ENCODE measurements around the gene DENND4B.
"Not testable (repeated sequence)": the region's sequence is repeated elsewhere in the genome, so short reads cannot be mapped to it uniquely, and the experiment has no call there.

The DENND4B gene

DNA sequence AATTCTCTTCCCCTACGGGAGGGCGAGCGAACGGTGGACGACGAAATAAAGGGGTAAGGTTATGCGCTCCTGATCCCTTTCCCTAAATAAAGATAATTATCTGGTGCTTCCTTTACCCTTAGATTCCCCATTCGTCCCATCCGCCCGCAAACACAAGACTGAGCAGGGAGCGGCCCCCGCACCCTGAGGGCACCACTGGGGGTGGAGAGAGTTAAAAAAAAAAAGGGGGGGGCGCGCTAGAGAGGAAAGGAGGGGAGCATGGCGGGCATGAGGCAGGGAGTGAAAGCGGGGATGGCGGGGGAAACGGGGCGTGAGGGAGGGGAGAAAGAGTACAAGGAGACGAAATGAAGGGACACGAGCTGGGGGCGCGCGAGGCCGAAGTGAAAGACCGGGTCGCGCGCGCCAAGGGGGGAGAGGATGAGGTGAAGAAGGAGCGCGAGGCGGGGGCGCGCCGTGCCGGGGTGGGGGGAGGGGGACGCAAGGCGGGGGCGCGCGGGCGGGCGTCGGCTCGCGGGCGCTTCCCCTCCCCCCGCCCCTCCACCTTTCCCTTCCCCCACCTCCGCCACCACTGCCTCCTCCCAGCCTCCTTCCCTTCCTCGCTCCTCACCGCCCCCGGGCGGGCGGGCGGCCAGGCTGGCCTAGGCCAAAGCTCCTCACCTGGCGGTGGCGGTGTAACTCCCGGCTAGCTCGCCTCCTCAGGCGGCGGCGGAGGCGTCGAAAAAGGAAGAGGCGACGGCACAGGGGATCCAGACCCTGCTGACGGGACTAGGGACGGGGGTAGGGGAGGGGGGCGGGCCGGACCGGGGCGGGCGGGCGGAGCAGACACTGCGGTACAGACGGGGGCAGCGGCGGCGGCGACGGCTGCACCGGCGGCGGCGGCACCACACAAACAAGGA is 24.2 kb downstream of the DENND4B start:
- no peak for DNase-seq

GRCh38 chr1:153921803-153922075 is 24.8 kb downstream of the DENND4B start:
- peak; percentile 29 for DNase-seq

DNA sequence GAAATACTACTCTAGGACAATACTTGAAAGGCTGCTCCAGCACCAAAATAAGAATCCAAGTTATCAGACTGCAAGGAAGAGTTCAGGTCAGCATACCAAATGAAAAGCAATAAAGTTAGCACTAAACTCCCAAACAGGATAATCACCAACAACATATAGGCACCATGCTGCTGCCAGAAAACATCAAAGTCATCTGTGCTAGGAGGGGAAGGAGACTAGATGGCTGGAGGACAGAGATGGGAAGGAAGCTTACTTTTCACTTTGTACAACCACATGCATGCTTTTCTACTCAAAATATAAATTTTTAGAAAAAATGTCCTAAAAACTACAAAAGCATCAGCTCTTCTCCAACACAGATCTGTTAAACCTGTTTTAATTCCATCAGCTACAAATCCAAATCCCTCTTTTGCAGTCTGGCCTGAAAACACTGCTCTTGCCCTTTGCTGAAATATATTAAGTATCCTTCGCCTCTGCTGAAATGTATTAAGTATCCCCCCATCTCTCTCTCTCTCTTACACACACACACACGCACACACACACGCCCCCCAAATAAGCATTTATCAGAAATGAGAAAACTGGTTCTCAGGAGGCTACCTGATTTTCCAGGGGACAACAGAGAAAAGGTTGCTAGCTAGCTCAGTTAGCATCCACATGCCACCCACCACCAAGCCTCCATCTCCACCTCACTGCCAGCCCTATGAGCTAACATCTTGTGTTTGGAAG is 25.3 kb downstream of the DENND4B start:
- DNase-seq: no peak

- peak; percentile 23 for DNase-seq
These were observed 26.4 kb downstream of the DENND4B start for GRCh38 chr1:153919876-153920852.

DNA sequence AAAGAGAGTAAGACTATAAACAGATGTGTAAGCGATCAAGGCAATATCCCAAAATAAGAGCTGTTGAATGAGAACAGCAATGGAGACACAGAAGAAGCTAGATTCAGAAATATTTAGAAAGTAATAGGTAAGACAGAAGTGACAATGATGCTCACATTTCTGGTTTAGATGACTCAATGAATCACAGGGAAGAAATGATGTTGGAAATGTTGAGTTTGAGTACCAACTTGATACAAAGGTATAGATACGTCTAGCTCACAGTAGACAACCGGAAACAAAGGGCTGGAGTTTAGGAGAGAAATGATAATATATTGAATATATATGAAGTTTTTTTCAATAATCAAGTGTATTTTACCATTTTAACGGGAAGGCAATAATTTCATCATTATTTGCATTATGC is 30.2 kb downstream of the DENND4B start:
- DNase-seq: no peak

- DNase-seq: no peak
These were observed 34.2 kb downstream of the DENND4B start for GRCh38 chr1:153912349-153912748.

GRCh38 chr1:153910560-153910959 is 36.0 kb downstream of the DENND4B start:
- peak; percentile 10 for DNase-seq

- no peak for DNase-seq
These were observed 38.4 kb downstream of the DENND4B start for GRCh38 chr1:153908071-153908470.

- no peak for DNase-seq
These were observed 39.4 kb downstream of the DENND4B start for GRCh38 chr1:153907134-153907533.

- DNase-seq: no peak
These were observed 40.1 kb downstream of the DENND4B start for GRCh38 chr1:153906396-153906795.

- DNase-seq: not testable (repeated sequence)
These were observed 40.6 kb downstream of the DENND4B start for GRCh38 chr1:153905908-153906307.

- peak; percentile 11 for DNase-seq
These were observed 42.6 kb downstream of the DENND4B start for GRCh38 chr1:153903841-153904455.

- no peak for DNase-seq
These were observed 47.0 kb downstream of the DENND4B start for GRCh38 chr1:153899509-153899908.

- not testable (repeated sequence) for DNase-seq
These were observed 50.7 kb downstream of the DENND4B start for GRCh38 chr1:153895866-153896265.

GRCh38 chr1:153891042-153891441 is 55.5 kb downstream of the DENND4B start:
- not testable (repeated sequence) for DNase-seq

- DNase-seq: no peak
These were observed 58.0 kb downstream of the DENND4B start for GRCh38 chr1:153888533-153888932.

- DNase-seq: no peak
These were observed 60.4 kb downstream of the DENND4B start for GRCh38 chr1:153886127-153886526.

DNA sequence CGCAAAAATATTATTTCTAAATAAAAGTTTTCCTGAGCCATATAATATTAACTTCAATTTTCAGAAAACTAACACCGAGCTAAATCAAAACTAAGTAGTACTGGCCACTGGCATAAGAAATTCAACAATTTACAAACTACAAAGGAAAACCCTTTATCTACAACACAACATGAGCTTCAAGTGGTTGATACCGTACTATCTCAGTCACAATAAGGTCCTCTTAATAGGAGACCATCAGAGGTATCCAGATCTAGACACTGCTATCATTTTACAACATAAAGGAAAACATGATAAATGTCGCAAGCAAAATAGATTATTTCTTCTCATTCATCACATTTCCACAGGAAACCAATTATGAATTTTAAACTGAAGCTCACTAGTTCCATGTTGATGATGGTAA is 63.3 kb downstream of the DENND4B start:
- no peak for DNase-seq

- DNase-seq: no peak
These were observed 64.1 kb downstream of the DENND4B start for GRCh38 chr1:153882296-153882912.

- no peak for DNase-seq
These were observed 64.8 kb downstream of the DENND4B start for GRCh38 chr1:153881751-153882150.

GRCh38 chr1:153880962-153881361 is 65.6 kb downstream of the DENND4B start:
- DNase-seq: peak; percentile 54

GRCh38 chr1:153880024-153880423 is 66.5 kb downstream of the DENND4B start:
- DNase-seq: no peak

Data from activated T-cell treated with anti-CD3 and anti-CD28 coated beads, Interleukin-2, amount 50 U/mL, for 1 hour (primary cell).